Right cardiac atrium (tissue), 5 donors: ENCODE results near the gene ADGRG3. TPM values are rescaled to one million over a fixed set of nuclear protein-coding genes. Genes with fewer than 3 reads are reported as not detected.

Experiments used
- ATAC-seq, 2 donors: fragments of 200-7000 bp; cut with Tn5 transposase; one replicate each; pipeline versions ENCODE4 v1.8.0 to v1.9.1; 2020; ENCODE audit warnings: moderate library complexity in 2 of 2, mild to moderate bottlenecking in 1 of 2
- DNase-seq, 3 donors: peaks; one replicate each; pipeline ENCODE4 v3.0.0-alpha.2; 2020
- H3K27ac ChIP-seq: one replicate; pipeline ENCODE4 v1.5.1; 2013; ENCODE audit warnings: mild to moderate bottlenecking, low read length, control low read depth, moderate library complexity
- H3K27me3 ChIP-seq: one replicate; pipeline ENCODE4 v1.6.1; 2013; ENCODE audit not compliant: control insufficient read depth, insufficient read depth
- H3K4me1 ChIP-seq: one replicate; pipeline ENCODE4 v1.6.1; 2013; ENCODE audit warnings: low read length; ENCODE audit not compliant: control insufficient read depth, insufficient read depth
- H3K4me3 ChIP-seq: one replicate; pipeline ENCODE4 v1.5.1; 2013; ENCODE audit warnings: low read length, control low read depth
- H3K9me3 ChIP-seq: one replicate; pipeline ENCODE4 v1.6.1; 2013; ENCODE audit warnings: low read length; ENCODE audit not compliant: control insufficient read depth
- whole genome bisulfite sequencing: extraction: QIAGEN DNeasy Blood & Tissue Kit; methylation state at CpG from one replicate; pipeline ENCODE4 v1.1.7; 2013; 5-methylcytosine and 5-hydroxymethylcytosine counted together
- intact Hi-C, 4 donors: fragments of 100-400 bp; cut with DNase I; formaldehyde crosslinking; loops; one replicate each; pipeline versions ENCODE4 v1.11.0 to v1.14.0; 2022 to 2023
- polyA plus RNA-seq: library from polyadenylated mRNA; stranded (reverse); fragments of 200-250 nt; gene quantifications from one replicate; pipeline ENCODE4 v1.2.3, GENCODE V29; 2013
- total RNA-seq, 4 donors: library from RNA; stranded (reverse); fragmentation: NEBNext Ultra II Directional; extraction: Animal tissue kit (Norgen Biotek cat#: 25700); gene quantifications; one replicate each; pipeline ENCODE4 v1.2.1, GENCODE V29; 2021
- donor health status: healthy with polysubstance abuse.
- donor health status: DM: no; HTN: yes; CAD: no.
- donor health status: DM: no; HTN: no; CAD: no.
- donor health status: DM: no; HTN: yes; CAD: no; lungs with severe emphysema.
- donor health status: DM: yes; HTN: yes; CAD: no.

The ADGRG3 gene
- total and polyA plus RNA-seq, 5 donors: 0.11 to 0.66 (median 0.14) TPM

GRCh38 chr16:57658878-57659674, 9.0 kb upstream of the ADGRG3 start:
- no peak for DNase-seq
- no peaks in the 10 kb centered on the region for H3K9me3 ChIP-seq
- H3K27me3 ChIP-seq: no peaks in the 10 kb centered on the region
- H3K4me1 ChIP-seq: no peaks in the 10 kb centered on the region
- ATAC-seq: no peak
- H3K4me3 ChIP-seq: no peak overlapping the region
- H3K27ac ChIP-seq: no peak overlapping the region
- 78% methylated on average over 19 of the region's 19 CpGs for WGBS
- intact Hi-C loops: loop anchor here in 1 of 4 donors (10.0 kb wide), 1 partner anchor 336 kb away; no protein-coding TSS in a partner anchor

GRCh38 chr16:57660715-57661463, 7.2 kb upstream of the ADGRG3 start:
- no peaks in the 10 kb centered on the region for H3K9me3 ChIP-seq
- DNase-seq: no peak
- 91% methylated on average over 11 of the region's 11 CpGs for WGBS
- no peaks in the 10 kb centered on the region for H3K4me1 ChIP-seq
- H3K4me3 ChIP-seq: no peak overlapping the region
- no peak overlapping the region for H3K27ac ChIP-seq
- no peaks in the 10 kb centered on the region for H3K27me3 ChIP-seq
- no peak for ATAC-seq
- intact Hi-C loops: no loop called here

GRCh38 chr16:57661510-57661909, 6.6 kb upstream of the ADGRG3 start:
- H3K27ac ChIP-seq: no peak overlapping the region
- H3K4me1 ChIP-seq: no peaks in the 10 kb centered on the region
- DNase-seq (no peak), ATAC-seq (no peak)
- intact Hi-C loops: no loop called here
- WGBS: 79% methylated on average over 7 of the region's 7 CpGs
- no peaks in the 10 kb centered on the region for H3K27me3 ChIP-seq
- no peaks in the 10 kb centered on the region for H3K9me3 ChIP-seq
- no peak overlapping the region for H3K4me3 ChIP-seq

DNA sequence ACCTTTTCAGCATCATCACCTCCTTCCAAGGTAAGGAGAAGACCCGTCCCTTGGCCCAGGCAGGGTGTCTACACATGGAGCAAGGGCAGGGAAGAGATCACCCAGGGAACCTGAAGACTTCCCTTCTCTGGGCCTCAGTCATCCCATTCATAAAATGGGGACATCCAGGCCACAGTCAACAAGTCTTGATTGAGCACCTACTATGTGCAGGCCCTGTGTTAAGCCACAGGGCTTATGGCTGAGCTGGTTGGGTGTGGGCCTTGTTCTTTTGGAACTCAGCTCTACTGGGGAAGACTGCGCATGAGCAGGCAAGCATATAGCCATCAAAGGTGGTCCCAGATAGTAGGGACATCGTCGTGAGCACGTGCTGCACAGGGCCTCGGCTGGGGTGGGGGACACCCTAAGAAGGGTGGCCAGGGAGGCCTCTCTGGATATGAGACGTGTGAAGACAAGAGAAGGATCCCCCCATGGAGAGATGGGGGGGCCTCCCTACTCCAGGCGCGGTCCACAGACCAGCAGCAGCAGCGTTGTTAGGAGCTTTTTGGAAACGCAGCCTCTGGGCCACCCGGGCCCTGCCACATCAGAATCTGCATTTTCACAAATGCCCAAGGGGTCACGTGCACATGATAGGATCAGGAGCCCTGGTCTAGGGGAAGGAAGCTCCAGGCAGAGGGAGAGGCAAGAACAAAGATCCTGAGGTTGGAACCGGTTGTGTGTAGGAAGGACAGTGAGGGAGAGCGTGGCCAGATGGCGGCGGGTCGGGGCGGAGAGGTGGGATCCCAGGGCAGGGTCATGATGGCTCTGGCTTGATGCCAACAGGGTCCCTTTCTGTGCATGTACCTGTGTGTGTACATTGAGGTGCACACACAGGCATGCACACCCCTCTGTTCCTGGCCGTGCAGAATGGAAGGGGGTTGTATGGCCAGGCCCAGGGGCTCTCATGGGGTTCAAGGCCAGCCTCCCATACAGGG, 5.9 kb upstream of the ADGRG3 start:
- Histone ChIP-seq H3K27me3 (no peaks in the 10 kb centered on the region), H3K27ac (no peak overlapping the region), H3K4me1 (no peaks in the 10 kb centered on the region), H3K4me3 (no peak overlapping the region), H3K9me3 (no peaks in the 10 kb centered on the region)
- DNase-seq (no peak), ATAC-seq (no peak)
- WGBS: 90% methylated on average over 20 of the region's 20 CpGs
- intact Hi-C loops: no loop called here

GRCh38 chr16:57663436-57663835, 4.7 kb upstream of the ADGRG3 start:
- no peak for DNase-seq
- intact Hi-C loops: no loop called here
- Histone ChIP-seq H3K27me3 (no peaks in the 10 kb centered on the region), H3K9me3 (no peaks in the 10 kb centered on the region), H3K4me1 (no peaks in the 10 kb centered on the region), H3K27ac (no peak overlapping the region), H3K4me3 (no peak overlapping the region)
- ATAC-seq: no peak
- 89% methylated on average over 21 of the region's 21 CpGs for WGBS

DNA sequence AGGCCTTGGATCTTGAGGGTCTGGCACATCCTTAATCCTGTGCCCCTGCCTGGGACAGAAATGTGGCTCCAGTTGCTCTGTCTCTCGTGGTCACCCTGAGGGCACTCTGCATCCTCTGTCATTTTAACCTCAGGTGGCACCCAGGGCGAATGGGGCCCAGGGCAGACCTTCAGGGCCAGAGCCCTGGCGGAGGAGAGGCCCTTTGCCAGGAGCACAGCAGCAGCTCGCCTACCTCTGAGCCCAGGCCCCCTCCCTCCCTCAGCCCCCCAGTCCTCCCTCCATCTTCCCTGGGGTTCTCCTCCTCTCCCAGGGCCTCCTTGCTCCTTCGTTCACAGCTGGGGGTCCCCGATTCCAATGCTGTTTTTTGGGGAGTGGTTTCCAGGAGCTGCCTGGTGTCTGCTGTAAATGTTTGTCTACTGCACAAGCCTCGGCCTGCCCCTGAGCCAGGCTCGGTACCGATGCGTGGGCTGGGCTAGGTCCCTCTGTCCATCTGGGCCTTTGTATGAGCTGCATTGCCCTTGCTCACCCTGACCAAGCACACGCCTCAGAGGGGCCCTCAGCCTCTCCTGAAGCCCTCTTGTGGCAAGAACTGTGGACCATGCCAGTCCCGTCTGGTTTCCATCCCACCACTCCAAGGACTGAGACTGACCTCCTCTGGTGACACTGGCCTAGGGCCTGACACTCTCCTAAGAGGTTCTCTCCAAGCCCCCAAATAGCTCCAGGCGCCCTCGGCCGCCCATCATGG, 4.0 kb upstream of the ADGRG3 start:
- Histone ChIP-seq H3K9me3 (no peaks in the 10 kb centered on the region), H3K27ac (no peak overlapping the region), H3K27me3 (no peaks in the 10 kb centered on the region), H3K4me1 (no peaks in the 10 kb centered on the region), H3K4me3 (no peak overlapping the region)
- intact Hi-C loops: no loop called here
- ATAC-seq: no peak
- DNase-seq: no peak
- WGBS: 86% methylated on average over 15 of the region's 15 CpGs

- H3K27me3 ChIP-seq: no peaks in the 10 kb centered on the region
- H3K9me3 ChIP-seq: no peaks in the 10 kb centered on the region
Measured at GRCh38 chr16:57664662-57665025, 3.5 kb upstream of the ADGRG3 start.

DNA sequence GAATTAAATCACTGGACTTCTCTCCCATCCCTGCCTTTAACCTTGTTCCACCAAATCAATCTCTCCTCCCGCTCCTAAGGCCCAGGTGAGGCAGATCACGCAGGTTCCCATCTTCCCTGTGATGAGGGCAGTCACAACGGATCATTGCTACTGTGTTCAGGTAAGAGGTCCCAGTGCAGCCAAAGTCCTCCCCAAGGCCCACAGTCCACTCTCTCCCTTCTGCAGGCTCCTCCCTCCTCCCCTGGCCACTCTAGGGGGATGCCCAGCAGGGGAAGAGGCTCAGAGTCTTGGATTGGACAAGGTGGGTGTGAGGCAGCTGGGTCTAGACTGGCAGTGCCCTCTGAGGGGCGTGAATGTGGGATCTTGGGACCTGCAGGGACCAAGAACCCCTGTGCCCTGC, 2.6 kb upstream of the ADGRG3 start:
- 67% methylated on average over 4 of the region's 4 CpGs for WGBS
- Histone ChIP-seq H3K27me3 (no peaks in the 10 kb centered on the region), H3K4me1 (no peaks in the 10 kb centered on the region), H3K27ac (no peak overlapping the region), H3K9me3 (no peaks in the 10 kb centered on the region), H3K4me3 (no peak overlapping the region)
- DNase-seq (no peak), ATAC-seq (no peak)
- intact Hi-C loops: no loop called here

More at GRCh38 chr16:57664662-57665025, 3.5 kb upstream of the ADGRG3 start:
- intact Hi-C loops: no loop called here
- DNase-seq (no peak), ATAC-seq (no peak)
- no peaks in the 10 kb centered on the region for H3K4me1 ChIP-seq
- WGBS: 80% methylated on average over 6 of the region's 6 CpGs
- H3K4me3 ChIP-seq: no peak overlapping the region
- H3K27ac ChIP-seq: no peak overlapping the region

DNA sequence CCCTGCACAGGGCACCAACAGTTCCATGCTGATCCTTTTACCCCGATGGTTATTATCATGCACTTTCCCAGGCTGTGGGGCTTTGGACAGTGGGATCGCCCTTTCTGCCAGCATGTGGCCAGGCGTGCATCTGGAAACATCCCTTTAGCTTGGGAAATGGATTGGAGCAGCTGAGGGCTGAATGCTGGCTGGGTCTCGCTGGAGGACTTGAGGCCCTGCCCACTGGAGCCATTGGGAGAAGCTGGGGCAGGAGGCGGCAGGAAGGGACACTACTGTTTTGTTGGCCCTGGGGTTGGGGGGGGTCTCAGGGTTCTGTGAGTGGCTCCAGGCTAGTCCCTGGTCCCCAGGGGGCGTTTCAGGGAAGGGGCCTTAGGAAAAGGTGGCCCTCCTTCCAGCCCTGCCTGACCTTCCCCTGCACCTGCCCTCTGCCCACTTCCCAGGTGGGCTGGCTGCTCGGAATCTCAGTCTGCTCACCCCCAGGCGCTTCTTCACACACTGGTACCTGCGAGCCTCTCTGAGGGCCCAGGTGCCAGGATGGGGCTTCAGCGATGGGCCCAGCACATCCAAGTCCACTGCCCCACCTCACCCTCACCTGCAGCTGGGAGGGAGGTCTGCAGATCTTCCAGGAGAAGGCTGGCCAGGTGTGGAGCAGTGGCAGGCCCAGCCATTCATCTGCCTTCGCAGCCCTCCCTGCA, 1.6 kb upstream of the ADGRG3 start:
- intact Hi-C loops: no loop called here
- DNase-seq (no peak), ATAC-seq (no peak)
- no peaks in the 10 kb centered on the region for H3K27me3 ChIP-seq
- H3K9me3 ChIP-seq: no peaks in the 10 kb centered on the region
- WGBS: 77% methylated on average over 11 of the region's 11 CpGs
- no peak overlapping the region for H3K4me3 ChIP-seq
- no peak overlapping the region for H3K27ac ChIP-seq
- H3K4me1 ChIP-seq: no peaks in the 10 kb centered on the region

- ATAC-seq: peak in 1 of 2 donors; percentile 6
- intact Hi-C loops: no loop called here
- 67% methylated on average over 5 of the region's 5 CpGs for WGBS
- Histone ChIP-seq H3K4me1 (no peaks in the 10 kb centered on the region), H3K9me3 (no peaks in the 10 kb centered on the region), H3K4me3 (no peak overlapping the region), H3K27me3 (no peaks in the 10 kb centered on the region), H3K27ac (no peak overlapping the region)
- no peak for DNase-seq
Measured at GRCh38 chr16:57667048-57667525, 1.0 kb upstream of the ADGRG3 start.
